ENCODE results near the gene PHF19.

- TF ChIP-seq, protein P1, sequence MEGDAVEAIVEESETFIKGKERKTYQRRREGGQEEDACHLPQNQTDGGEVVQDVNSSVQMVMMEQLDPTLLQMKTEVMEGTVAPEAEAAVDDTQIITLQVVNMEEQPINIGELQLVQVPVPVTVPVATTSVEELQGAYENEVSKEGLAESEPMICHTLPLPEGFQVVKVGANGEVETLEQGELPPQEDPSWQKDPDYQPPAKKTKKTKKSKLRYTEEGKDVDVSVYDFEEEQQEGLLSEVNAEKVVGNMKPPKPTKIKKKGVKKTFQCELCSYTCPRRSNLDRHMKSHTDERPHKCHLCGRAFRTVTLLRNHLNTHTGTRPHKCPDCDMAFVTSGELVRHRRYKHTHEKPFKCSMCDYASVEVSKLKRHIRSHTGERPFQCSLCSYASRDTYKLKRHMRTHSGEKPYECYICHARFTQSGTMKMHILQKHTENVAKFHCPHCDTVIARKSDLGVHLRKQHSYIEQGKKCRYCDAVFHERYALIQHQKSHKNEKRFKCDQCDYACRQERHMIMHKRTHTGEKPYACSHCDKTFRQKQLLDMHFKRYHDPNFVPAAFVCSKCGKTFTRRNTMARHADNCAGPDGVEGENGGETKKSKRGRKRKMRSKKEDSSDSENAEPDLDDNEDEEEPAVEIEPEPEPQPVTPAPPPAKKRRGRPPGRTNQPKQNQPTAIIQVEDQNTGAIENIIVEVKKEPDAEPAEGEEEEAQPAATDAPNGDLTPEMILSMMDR (IDR thresholded peaks at IDR 0.05) = no peak
- TF ChIP-seq POLR2A (IDR thresholded peaks at IDR 0.05) = no peak
These were observed 31.7 kb downstream of the PHF19 start for GRCh38 chr9:120845255-120845654.

Data from Peyer's patch (tissue), 4 donors.